Smooth muscle cell (in vitro differentiated cells): Measurements from ENCODE around the gene FRS3. TPM values are rescaled to one million over a fixed set of nuclear protein-coding genes. Genes with fewer than 3 reads are reported as not detected.

Experiments used
- DNase-seq: peaks from one replicate; lab custom pipeline; 2025; ENCODE audit not compliant: unreplicated experiment; lab: John Stamatoyannopoulos, UW
- H2AFZ ChIP-seq: fragments of 200-600 bp; sonication (generic); 2 replicates; pipeline ENCODE4 v1.6.0; 2016; ENCODE audit warnings: antibody characterized with exemption, low read depth, mild to moderate bottlenecking
- H3F3A ChIP-seq: fragments of 200-600 bp; sonication (generic); 2 replicates; pipeline ENCODE4 v1.6.0; 2017; ENCODE audit warnings: antibody characterized with exemption, low read depth
- H3K27ac ChIP-seq: fragments of 200-600 bp; sonication (generic); 2 replicates; pipeline ENCODE4 v1.5.1; 2016; ENCODE audit warnings: low read depth, mild to moderate bottlenecking
- H3K27me3 ChIP-seq: fragments of 200-600 bp; sonication (generic); 2 replicates; pipeline ENCODE4 v1.6.1; 2016; ENCODE audit warnings: low read depth, mild to moderate bottlenecking
- H3K36me3 ChIP-seq: fragments of 200-600 bp; sonication (generic); 2 replicates; pipeline ENCODE4 v1.5.1; 2016; ENCODE audit warnings: low read depth
- H3K4me1 ChIP-seq: fragments of 200-600 bp; sonication (generic); 2 replicates; pipeline ENCODE4 v1.5.1; 2016; ENCODE audit warnings: low read depth
- H3K4me2 ChIP-seq: fragments of 200-600 bp; sonication (generic); 2 replicates; pipeline ENCODE4 v1.6.0; 2016; ENCODE audit warnings: mild to moderate bottlenecking
- H3K4me3 ChIP-seq: fragments of 200-600 bp; sonication (generic); 2 replicates; pipeline ENCODE4 v1.5.1; 2016; ENCODE audit warnings: mild to moderate bottlenecking
- H3K79me2 ChIP-seq: fragments of 200-600 bp; sonication (generic); 2 replicates; pipeline ENCODE4 v1.6.0; 2016; ENCODE audit warnings: low read depth, mild to moderate bottlenecking
- H3K9ac ChIP-seq: fragments of 200-600 bp; sonication (generic); 2 replicates; pipeline ENCODE4 v1.6.0; 2016; ENCODE audit warnings: low read depth
- H3K9me3 ChIP-seq: fragments of 200-600 bp; sonication (generic); replicated peaks from 2 replicates; pipeline ENCODE4 v1.5.1; 2016; ENCODE audit warnings: low read depth
- H4K20me1 ChIP-seq: fragments of 200-600 bp; sonication (generic); 2 replicates; pipeline ENCODE4 v1.6.0; 2016; ENCODE audit warnings: low read depth
- WGBS: methylation state at CpG from one replicate; pipeline ENCODE4 v1.1.7; 2016; ENCODE audit warnings: low lambda C conversion rate; 5-methylcytosine and 5-hydroxymethylcytosine counted together
- polyA plus RNA-seq: library from polyadenylated mRNA; unstranded; fragments of >200 nt; fragmentation: Nextera tagmentation; extraction: Ambion mirVana; gene quantifications from 2 replicates; pipeline ENCODE4 v1.2.1, GENCODE V29; 2016
- total RNA-seq: library from RNA; depleted of rRNA; stranded (reverse); fragments of >200 nt; gene quantifications from 2 replicates; pipeline ENCODE4 v1.2.3, GENCODE V29; 2014
- TF ChIP-seq, protein P1 (sequence below): fragments of 200-600 bp; sonication (generic); IDR thresholded peaks from 2 replicates; pipeline ENCODE4 v1.5.1; 2017; ENCODE audit warnings: borderline replicate concordance, mild to moderate bottlenecking, antibody characterized with exemption; ENCODE audit not compliant: insufficient read depth, poor library complexity, severe bottlenecking

Gene FRS3
- total and polyA plus RNA-seq, 2 experiments from 2014 or later: 3.1 to 6.4 TPM

DNA sequence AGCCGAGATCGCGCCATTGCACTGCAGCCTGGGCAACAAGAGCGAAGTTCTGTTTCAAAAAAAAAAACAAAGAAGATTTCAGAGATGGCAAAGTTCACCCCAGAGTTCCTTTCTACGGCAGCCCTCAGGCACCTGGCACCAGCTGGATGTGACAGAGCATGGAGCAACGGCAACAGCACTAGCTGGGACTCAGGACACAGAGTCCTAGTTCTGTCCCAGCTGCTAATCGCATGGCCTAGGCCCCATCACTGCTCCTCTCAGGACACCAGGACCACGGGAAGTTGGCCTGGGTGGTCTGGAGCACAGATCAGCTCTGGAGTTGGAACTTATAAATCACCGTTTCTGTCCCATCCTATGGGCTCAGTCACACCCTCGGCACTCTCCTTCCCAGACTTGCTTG is 33.6 kb downstream of the FRS3 start:
- no peaks in the 10 kb centered on the region for H3K9me3 ChIP-seq
- H3K79me2 ChIP-seq: no peaks in the 10 kb centered on the region
- H3K4me2 ChIP-seq: no peak overlapping the region
- TF ChIP-seq, protein P1, sequence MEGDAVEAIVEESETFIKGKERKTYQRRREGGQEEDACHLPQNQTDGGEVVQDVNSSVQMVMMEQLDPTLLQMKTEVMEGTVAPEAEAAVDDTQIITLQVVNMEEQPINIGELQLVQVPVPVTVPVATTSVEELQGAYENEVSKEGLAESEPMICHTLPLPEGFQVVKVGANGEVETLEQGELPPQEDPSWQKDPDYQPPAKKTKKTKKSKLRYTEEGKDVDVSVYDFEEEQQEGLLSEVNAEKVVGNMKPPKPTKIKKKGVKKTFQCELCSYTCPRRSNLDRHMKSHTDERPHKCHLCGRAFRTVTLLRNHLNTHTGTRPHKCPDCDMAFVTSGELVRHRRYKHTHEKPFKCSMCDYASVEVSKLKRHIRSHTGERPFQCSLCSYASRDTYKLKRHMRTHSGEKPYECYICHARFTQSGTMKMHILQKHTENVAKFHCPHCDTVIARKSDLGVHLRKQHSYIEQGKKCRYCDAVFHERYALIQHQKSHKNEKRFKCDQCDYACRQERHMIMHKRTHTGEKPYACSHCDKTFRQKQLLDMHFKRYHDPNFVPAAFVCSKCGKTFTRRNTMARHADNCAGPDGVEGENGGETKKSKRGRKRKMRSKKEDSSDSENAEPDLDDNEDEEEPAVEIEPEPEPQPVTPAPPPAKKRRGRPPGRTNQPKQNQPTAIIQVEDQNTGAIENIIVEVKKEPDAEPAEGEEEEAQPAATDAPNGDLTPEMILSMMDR: no peak
- no peak overlapping the region for H3K4me3 ChIP-seq
- H3K27ac ChIP-seq: no peak overlapping the region
- H3K36me3 ChIP-seq: no peaks in the 10 kb centered on the region
- H2AFZ ChIP-seq: no peak overlapping the region
- no peaks in the 10 kb centered on the region for H3F3A ChIP-seq
- DNase-seq: no peak
- no peak overlapping the region for H3K9ac ChIP-seq
- WGBS: 95% methylated on average over 10 of the region's 10 CpGs
- H3K27me3 ChIP-seq: no peaks in the 10 kb centered on the region
- no peaks in the 10 kb centered on the region for H4K20me1 ChIP-seq
- H3K4me1 ChIP-seq: no peaks in the 10 kb centered on the region

DNA sequence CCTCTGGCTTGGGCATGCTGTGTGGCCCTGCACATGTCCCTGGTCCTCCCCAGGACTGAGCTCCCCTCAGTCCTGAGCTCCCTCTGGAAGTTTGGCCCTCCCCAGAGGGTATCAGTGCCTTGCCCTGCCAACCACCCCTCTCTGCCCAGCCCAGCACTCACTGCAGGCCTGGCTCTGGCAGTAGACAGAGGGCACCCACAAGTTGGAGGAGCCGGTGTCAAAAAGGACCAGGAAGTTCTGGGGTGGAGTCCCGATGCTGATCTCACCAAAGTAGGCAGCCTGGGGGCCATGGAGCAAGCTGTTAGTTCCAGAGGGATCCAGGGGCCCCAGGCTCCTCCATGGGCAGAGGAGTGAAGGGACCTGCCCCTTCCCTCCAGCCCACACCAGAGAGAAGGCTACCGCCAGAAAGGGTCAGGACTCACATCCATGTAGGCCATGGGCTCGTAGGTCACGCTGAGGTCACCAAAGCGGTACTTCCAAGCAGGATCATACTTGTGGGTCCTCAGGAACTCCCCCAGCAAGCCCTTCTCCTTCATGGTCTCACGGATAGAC is 35.4 kb downstream of the FRS3 start:
- Histone ChIP-seq H4K20me1 (no peaks in the 10 kb centered on the region), H2AFZ (no peak overlapping the region), H3K4me2 (no peak overlapping the region), H3K27me3 (no peaks in the 10 kb centered on the region), H3K9me3 (no peaks in the 10 kb centered on the region), H3F3A (no peaks in the 10 kb centered on the region), H3K79me2 (no peaks in the 10 kb centered on the region), H3K4me1 (no peaks in the 10 kb centered on the region), H3K9ac (no peak overlapping the region), H3K27ac (no peak overlapping the region), H3K4me3 (no peak overlapping the region), H3K36me3 (no peaks in the 10 kb centered on the region)
- WGBS: 91% methylated on average over 7 of the region's 7 CpGs
- TF ChIP-seq, protein P1: no peak
- no peak for DNase-seq

DNA sequence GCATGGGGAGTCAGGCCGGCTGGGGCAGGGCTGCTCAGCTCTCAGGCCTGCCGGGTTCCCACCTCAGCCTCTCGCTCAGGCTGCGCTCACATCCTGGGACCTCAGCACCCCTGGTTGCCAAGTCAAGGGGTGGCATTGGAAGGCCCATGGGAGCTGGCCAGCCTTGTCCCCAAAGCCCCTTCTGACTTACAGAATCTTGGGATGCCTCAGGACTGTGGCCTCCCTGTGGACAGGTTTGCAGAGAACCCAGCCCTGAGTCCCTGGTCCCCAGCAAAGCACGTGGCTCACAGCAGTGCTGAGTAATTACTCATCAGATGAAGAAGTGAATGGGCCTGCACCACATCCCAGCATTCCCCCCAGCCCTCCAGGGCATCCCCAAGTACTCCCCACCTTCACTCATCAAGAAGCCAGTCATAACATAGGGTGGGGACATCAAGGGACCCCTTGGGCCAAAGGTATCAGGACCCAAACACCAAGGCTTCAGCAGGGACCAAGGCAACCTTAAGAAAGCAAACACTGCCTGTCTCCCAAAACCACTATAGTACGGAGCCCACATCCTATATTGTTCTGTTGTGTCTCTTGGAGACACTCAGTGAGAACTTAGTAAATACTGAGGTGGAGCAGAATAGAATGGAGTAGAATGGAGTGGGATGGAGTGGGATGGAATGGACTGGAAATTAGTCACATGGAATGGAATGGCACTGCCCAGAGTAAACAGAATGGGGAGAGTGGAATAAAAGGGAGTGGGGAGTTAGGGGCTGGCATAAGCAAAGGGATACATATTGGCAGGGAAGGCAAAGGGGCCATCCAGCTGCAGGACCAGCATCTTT is 36.1 kb downstream of the FRS3 start:
- DNase-seq: no peak
- Histone ChIP-seq H3K27ac (no peak overlapping the region), H3K27me3 (no peaks in the 10 kb centered on the region), H4K20me1 (no peaks in the 10 kb centered on the region), H3K4me3 (no peak overlapping the region), H3K36me3 (no peaks in the 10 kb centered on the region), H3K79me2 (no peaks in the 10 kb centered on the region), H3K4me1 (no peaks in the 10 kb centered on the region), H2AFZ (no peak overlapping the region), H3F3A (no peaks in the 10 kb centered on the region), H3K4me2 (no peak overlapping the region), H3K9ac (no peak overlapping the region), H3K9me3 (no peaks in the 10 kb centered on the region)
- TF ChIP-seq, protein P1: no peak
- WGBS: 86% methylated on average over 6 of the region's 6 CpGs
